ENCODE measurements around the gene CCDC150.

DNA sequence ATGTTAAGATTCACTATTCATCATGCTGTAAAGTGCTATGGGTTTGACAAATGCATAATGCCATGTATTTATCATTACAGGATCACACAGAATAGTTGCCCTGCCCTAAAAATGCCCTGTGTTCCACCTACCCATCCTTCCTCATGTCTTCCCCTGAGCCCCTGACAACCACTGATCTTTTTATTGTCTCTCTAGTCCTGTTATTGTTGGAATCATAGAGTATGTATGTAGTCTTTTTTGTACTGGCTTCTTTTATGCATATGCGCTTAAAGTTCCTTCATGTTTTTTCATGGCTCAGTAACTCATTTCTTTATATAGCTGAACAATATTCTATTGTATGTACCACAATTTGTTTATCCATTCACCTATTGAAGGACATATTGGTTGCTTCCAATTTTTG, 20.3 kb downstream of the CCDC150 start:
- TF ChIP-seq POLR2A (IDR thresholded peaks at IDR 0.05) (no peak), POLR2AphosphoS5 (IDR thresholded peaks at IDR 0.05) (no peak)
- TF ChIP-seq, protein P1, sequence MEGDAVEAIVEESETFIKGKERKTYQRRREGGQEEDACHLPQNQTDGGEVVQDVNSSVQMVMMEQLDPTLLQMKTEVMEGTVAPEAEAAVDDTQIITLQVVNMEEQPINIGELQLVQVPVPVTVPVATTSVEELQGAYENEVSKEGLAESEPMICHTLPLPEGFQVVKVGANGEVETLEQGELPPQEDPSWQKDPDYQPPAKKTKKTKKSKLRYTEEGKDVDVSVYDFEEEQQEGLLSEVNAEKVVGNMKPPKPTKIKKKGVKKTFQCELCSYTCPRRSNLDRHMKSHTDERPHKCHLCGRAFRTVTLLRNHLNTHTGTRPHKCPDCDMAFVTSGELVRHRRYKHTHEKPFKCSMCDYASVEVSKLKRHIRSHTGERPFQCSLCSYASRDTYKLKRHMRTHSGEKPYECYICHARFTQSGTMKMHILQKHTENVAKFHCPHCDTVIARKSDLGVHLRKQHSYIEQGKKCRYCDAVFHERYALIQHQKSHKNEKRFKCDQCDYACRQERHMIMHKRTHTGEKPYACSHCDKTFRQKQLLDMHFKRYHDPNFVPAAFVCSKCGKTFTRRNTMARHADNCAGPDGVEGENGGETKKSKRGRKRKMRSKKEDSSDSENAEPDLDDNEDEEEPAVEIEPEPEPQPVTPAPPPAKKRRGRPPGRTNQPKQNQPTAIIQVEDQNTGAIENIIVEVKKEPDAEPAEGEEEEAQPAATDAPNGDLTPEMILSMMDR (IDR thresholded peaks at IDR 0.05), result no peak

All from prostate gland (tissue), 2 donors.